Neural progenitor cell (in vitro differentiated cells): Measurements from ENCODE around the gene EXOC7.

Source experiments
- CTCF ChIP-seq: fragments of 200-600 bp; sonication (generic); IDR thresholded peaks from 2 replicates; pipeline ENCODE4 v1.5.1; 2017; ENCODE audit warnings: antibody characterized with exemption, mild to moderate bottlenecking
- EZH2 ChIP-seq: fragments of 200-600 bp; sonication (generic); IDR thresholded peaks from 2 replicates; pipeline ENCODE4 v1.6.1; 2017; ENCODE audit warnings: antibody characterized with exemption, mild to moderate bottlenecking, moderate library complexity

GRCh38 chr17:76140661-76141211 lies 37.1 kb upstream of the EXOC7 start:
- TF ChIP-seq CTCF (no peak), EZH2 (peak; percentile 68)
